Panc1 (cell line): ENCODE results near the gene RAD51C. TPM values are rescaled to one million over a fixed set of nuclear protein-coding genes. Genes with fewer than 3 reads are reported as not detected.

Experiments
- ATAC-seq: fragments of 200-7000 bp; cut with Tn5 transposase; 2 replicates; pipeline ENCODE4 v1.9.1; 2020; ENCODE audit warnings: mild to moderate bottlenecking, moderate library complexity
- BruUV-seq: library from RNA; stranded (reverse); fragments of 400-500 nt; replicated peaks from 2 replicates; lab custom pipeline; 2021; lab: Mats Ljungman, UMichigan
- CTCF ChIA-PET: fragments of 300-600 bp; sonication (Branson Sonifier 250); formaldehyde crosslinking; loops from one replicate; lab custom pipeline; 2022; ENCODE audit warnings: antibody characterized with exemption; lab: Charles Lee
- POLR2A ChIA-PET: fragments of 300-600 bp; sonication (Branson Sonifier 250); formaldehyde crosslinking; loops from one replicate; lab custom pipeline; 2022; ENCODE audit warnings: antibody characterized with exemption; lab: Charles Lee
- DNase-seq: peaks from one replicate; pipeline ENCODE4 v3.0.0-alpha.2; 2010; ENCODE audit warnings: low read depth, low spot score
- H3K27ac ChIP-seq: 2 replicates; pipeline ENCODE4 v1.5.1; 2011; ENCODE audit warnings: mild to moderate bottlenecking, low read length, inconsistent platforms
- H3K27me3 ChIP-seq: fragments of 200-500 bp; sonication (Bioruptor generic); 2 replicates; pipeline ENCODE4 v1.6.0; 2014; ENCODE audit warnings: low read length, inconsistent platforms; ENCODE audit not compliant: control insufficient read depth, insufficient read depth
- H3K36me3 ChIP-seq: fragments of 200-500 bp; sonication (Bioruptor generic); 2 replicates; pipeline ENCODE4 v1.5.1; 2014; ENCODE audit warnings: inconsistent platforms, mild to moderate bottlenecking, low read length, moderate library complexity; ENCODE audit not compliant: control insufficient read depth, insufficient read depth
- H3K4me1 ChIP-seq: 2 replicates; pipeline ENCODE4 v1.5.1; 2011; ENCODE audit warnings: inconsistent platforms, mild to moderate bottlenecking, low read length, moderate library complexity; ENCODE audit not compliant: control insufficient read depth, insufficient read depth
- H3K4me3 ChIP-seq, 2 experiments: 2 replicates each; pipeline ENCODE4 v1.5.1; 2011 to 2012; ENCODE audit warnings: low read depth in 2 of 2, low read length in 2 of 2, mild to moderate bottlenecking in 2 of 2, inconsistent platforms in 1 of 2, moderate library complexity in 1 of 2
- H3K9me3 ChIP-seq: fragments of 200-500 bp; sonication (Bioruptor generic); 2 replicates; pipeline ENCODE4 v1.5.1; 2014; ENCODE audit warnings: low read depth, mild to moderate bottlenecking, inconsistent platforms, low read length, moderate library complexity; ENCODE audit not compliant: control insufficient read depth, insufficient read depth
- POLR2AphosphoS5 ChIP-seq: IDR thresholded peaks from 2 replicates; pipeline ENCODE4 v1.6.1; 2012; ENCODE audit warnings: mild to moderate bottlenecking, low read depth, low read length, moderate library complexity
- SIN3A ChIP-seq: IDR thresholded peaks from 2 replicates; pipeline ENCODE4 v1.6.1; 2012; ENCODE audit warnings: low read depth, mild to moderate bottlenecking, low read length, moderate library complexity, borderline replicate concordance; ENCODE audit not compliant: insufficient read depth
- TCF7L2 ChIP-seq: IDR thresholded peaks from 2 replicates; pipeline ENCODE4 v1.6.1; 2011; ENCODE audit warnings: mild to moderate bottlenecking, low read depth, low read length, inconsistent platforms
- in situ Hi-C: cut with HindIII; loops from 2 replicates; pipeline ENCODE4 v1.10.0; 2016; ENCODE audit warnings: low sequenced_read_pairs, low pct_unique_long_range_greater_than_20kb
- intact Hi-C: fragments of 100-400 bp; cut with micrococcal nuclease; formaldehyde crosslinking; loops from one replicate; pipeline ENCODE4 v1.10.0; 2022; ENCODE audit not compliant: unreplicated experiment
- total RNA-seq: library from RNA; stranded (reverse); gene quantifications from one replicate; pipeline ENCODE4 v1.2.1, GENCODE V29; 2021; ENCODE audit not compliant: unreplicated experiment
- TF ChIP-seq, protein P1 (sequence below): fragments of 450-650 bp; IDR thresholded peaks from 2 replicates; pipeline ENCODE4 v1.5.1; 2017; ENCODE audit warnings: mild to moderate bottlenecking
- TF ChIP-seq, protein P2 (sequence below), 2 experiments: IDR thresholded peaks; 2 replicates each; pipeline ENCODE4 v1.6.1; 2011 to 2012; ENCODE audit warnings: low read depth in 2 of 2, control low read depth in 1 of 2, low read length in 1 of 2, mild to moderate bottlenecking in 1 of 2, moderate library complexity in 1 of 2; ENCODE audit not compliant: insufficient read depth in 1 of 2

RAD51C gene
- total RNA-seq, 1 experiment from 2014 or later = 19.9 TPM

DNA sequence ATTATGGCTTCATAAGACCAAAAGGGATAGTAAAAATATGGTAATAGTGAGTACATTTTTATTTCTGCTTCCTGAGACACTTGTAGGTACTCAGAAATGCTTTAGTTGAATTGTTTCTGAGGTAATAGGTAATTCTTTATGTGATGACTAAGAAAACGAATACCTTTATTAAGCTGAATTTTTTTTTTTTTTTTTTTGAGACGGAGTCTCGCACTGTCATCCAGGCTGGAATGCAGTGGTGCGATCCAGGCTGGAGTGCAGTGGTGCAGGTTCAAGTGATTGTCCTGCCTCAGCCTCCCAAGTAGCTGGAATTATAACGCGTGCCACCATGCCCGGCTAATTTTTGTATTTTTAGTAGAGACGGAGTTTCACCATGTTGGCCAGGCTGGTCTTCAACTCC is 1.9 kb downstream of the RAD51C start:
- CTCF ChIA-PET = no interaction called here

DNA sequence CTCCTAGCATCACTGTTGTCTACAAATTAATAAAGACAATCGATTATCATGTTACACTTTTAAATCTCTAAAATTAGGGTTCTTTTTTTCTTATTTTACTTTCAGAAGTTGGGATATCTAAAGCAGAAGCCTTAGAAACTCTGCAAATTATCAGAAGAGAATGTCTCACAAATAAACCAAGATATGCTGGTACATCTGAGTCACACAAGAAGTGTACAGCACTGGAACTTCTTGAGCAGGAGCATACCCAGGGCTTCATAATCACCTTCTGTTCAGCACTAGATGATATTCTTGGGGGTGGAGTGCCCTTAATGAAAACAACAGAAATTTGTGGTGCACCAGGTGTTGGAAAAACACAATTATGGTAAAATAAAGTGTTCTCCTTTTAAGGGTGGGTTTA is 2.4 kb downstream of the RAD51C start:
- POLR2A ChIA-PET = no interaction called here
- in situ Hi-C loops = no loop called here
- ATAC-seq (no peak), DNase-seq (no peak)
- TF ChIP-seq TCF7L2 (no peak), POLR2AphosphoS5 (no peak)
- TF ChIP-seq, protein P1, sequence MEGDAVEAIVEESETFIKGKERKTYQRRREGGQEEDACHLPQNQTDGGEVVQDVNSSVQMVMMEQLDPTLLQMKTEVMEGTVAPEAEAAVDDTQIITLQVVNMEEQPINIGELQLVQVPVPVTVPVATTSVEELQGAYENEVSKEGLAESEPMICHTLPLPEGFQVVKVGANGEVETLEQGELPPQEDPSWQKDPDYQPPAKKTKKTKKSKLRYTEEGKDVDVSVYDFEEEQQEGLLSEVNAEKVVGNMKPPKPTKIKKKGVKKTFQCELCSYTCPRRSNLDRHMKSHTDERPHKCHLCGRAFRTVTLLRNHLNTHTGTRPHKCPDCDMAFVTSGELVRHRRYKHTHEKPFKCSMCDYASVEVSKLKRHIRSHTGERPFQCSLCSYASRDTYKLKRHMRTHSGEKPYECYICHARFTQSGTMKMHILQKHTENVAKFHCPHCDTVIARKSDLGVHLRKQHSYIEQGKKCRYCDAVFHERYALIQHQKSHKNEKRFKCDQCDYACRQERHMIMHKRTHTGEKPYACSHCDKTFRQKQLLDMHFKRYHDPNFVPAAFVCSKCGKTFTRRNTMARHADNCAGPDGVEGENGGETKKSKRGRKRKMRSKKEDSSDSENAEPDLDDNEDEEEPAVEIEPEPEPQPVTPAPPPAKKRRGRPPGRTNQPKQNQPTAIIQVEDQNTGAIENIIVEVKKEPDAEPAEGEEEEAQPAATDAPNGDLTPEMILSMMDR = no peak
- BruUV-seq = no TSS peak
- Histone ChIP-seq H3K4me3 (no peak overlapping the region), H3K27ac (no peak overlapping the region), H3K9me3 (no peaks in the 10 kb centered on the region), H3K36me3 (peaks cover 6% of the 10 kb centered on the region), H3K27me3 (no peaks in the 10 kb centered on the region), H3K4me1 (peaks cover 3% of the 10 kb centered on the region)
- CTCF ChIA-PET = no interaction called here
- intact Hi-C loops = no loop called here

More for the DNA sequence above, 1.9 kb downstream of the RAD51C start:
- POLR2A ChIA-PET = no interaction called here
- no peaks in the 10 kb centered on the region for H3K27me3 ChIP-seq
- peaks cover 6% of the 10 kb centered on the region for H3K36me3 ChIP-seq
- in situ Hi-C loops (no loop called here), intact Hi-C loops (no loop called here)
- no peak overlapping the region for H3K27ac ChIP-seq
- DNase-seq (no peak), ATAC-seq (no peak)
- no peak for TF ChIP-seq POLR2AphosphoS5
- no peaks in the 10 kb centered on the region for H3K9me3 ChIP-seq
- H3K4me3 ChIP-seq = no peak overlapping the region
- H3K4me1 ChIP-seq = peaks cover 3% of the 10 kb centered on the region
- BruUV-seq = no TSS peak

DNA sequence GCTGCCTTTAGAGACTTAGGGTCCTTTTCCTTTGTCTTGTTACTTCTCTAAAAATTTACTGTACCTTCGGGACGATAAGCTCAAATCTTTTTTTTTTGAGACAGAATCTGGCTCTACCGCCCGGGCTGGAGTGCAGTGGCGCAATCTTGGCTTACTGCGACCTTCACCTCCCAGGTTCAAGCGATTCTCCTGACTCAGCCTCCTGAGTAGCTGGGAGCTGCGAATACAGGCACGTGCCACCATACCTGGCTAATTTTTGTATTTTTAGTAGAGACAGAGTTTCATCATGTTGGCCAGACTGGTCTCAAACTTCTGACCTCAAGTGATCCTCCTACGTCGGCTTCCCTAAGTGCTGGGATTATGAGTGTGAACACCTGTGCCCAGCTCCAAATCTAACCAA is 7.4 kb downstream of the RAD51C start:
- H3K36me3 ChIP-seq = no peaks in the 10 kb centered on the region; the same call in 1 of the 2 replicates
- H3K27ac ChIP-seq = no peak overlapping the region
- H3K4me1 ChIP-seq = no peaks in the 10 kb centered on the region
- CTCF ChIA-PET = interaction anchor here (0.6 kb wide), 1 partner anchor 81 kb away, joined by 4 read pairs; no protein-coding TSS in a partner anchor
- no peaks in the 10 kb centered on the region for H3K27me3 ChIP-seq
- no TSS peak for BruUV-seq
- TF ChIP-seq TCF7L2 (no peak), SIN3A (no peak), POLR2AphosphoS5 (no peak)
- TF ChIP-seq, protein P1 = no peak
- TF ChIP-seq, protein P2, sequence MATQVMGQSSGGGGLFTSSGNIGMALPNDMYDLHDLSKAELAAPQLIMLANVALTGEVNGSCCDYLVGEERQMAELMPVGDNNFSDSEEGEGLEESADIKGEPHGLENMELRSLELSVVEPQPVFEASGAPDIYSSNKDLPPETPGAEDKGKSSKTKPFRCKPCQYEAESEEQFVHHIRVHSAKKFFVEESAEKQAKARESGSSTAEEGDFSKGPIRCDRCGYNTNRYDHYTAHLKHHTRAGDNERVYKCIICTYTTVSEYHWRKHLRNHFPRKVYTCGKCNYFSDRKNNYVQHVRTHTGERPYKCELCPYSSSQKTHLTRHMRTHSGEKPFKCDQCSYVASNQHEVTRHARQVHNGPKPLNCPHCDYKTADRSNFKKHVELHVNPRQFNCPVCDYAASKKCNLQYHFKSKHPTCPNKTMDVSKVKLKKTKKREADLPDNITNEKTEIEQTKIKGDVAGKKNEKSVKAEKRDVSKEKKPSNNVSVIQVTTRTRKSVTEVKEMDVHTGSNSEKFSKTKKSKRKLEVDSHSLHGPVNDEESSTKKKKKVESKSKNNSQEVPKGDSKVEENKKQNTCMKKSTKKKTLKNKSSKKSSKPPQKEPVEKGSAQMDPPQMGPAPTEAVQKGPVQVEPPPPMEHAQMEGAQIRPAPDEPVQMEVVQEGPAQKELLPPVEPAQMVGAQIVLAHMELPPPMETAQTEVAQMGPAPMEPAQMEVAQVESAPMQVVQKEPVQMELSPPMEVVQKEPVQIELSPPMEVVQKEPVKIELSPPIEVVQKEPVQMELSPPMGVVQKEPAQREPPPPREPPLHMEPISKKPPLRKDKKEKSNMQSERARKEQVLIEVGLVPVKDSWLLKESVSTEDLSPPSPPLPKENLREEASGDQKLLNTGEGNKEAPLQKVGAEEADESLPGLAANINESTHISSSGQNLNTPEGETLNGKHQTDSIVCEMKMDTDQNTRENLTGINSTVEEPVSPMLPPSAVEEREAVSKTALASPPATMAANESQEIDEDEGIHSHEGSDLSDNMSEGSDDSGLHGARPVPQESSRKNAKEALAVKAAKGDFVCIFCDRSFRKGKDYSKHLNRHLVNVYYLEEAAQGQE (IDR thresholded peaks at IDR 0.05; ENCODE audit: insufficient read depth in 1 of 2, low read depth in 2 of 2, low read length in 1 of 2) = no peak
- intact Hi-C loops (no loop called here), in situ Hi-C loops (no loop called here)
- H3K9me3 ChIP-seq = no peaks in the 10 kb centered on the region
- DNase-seq (no peak), ATAC-seq (no peak)
- H3K4me3 ChIP-seq = no peak overlapping the region
- POLR2A ChIA-PET = no interaction called here
